HUES6 (cell line): ENCODE results near the gene HOXA7.

Source experiments
- H3K27ac ChIP-seq: 2 replicates; pipeline ENCODE4 v1.7.0; 2013; ENCODE audit warnings: low read depth, mild to moderate bottlenecking, low read length, inconsistent platforms
- H3K27me3 ChIP-seq: 2 replicates; pipeline ENCODE4 v1.6.1; 2013; ENCODE audit warnings: low read length; ENCODE audit not compliant: control insufficient read depth, insufficient read depth
- H3K36me3 ChIP-seq: 2 replicates; pipeline ENCODE4 v1.6.1; 2013; ENCODE audit warnings: low read length; ENCODE audit not compliant: control insufficient read depth, insufficient read depth
- H3K4me1 ChIP-seq: 2 replicates; pipeline ENCODE4 v1.6.1; 2013; ENCODE audit warnings: low read length; ENCODE audit not compliant: control insufficient read depth, insufficient read depth
- H3K4me3 ChIP-seq: 2 replicates; pipeline ENCODE4 v1.5.1; 2013; ENCODE audit warnings: low read depth, low read length
- H3K9ac ChIP-seq: one replicate; pipeline ENCODE4 v1.6.1; 2013; ENCODE audit warnings: mild to moderate bottlenecking, low read length
- H3K9me3 ChIP-seq: 2 replicates; pipeline ENCODE4 v1.6.1; 2013; ENCODE audit warnings: low read depth, low read length; ENCODE audit not compliant: control insufficient read depth, insufficient read depth

The HOXA7 gene

GRCh38 chr7:27148756-27149641, 7.5 kb downstream of the HOXA7 start:
- no peak overlapping the region; the same call in 1 of the 2 replicates for H3K27ac ChIP-seq
- H3K36me3 ChIP-seq = no peaks in the 10 kb centered on the region
- H3K27me3 ChIP-seq = peaks cover 100% of the 10 kb centered on the region
- no peaks in the 10 kb centered on the region for H3K9me3 ChIP-seq
- H3K9ac ChIP-seq = peak overlapping the region; percentile 54
- peaks cover 25% of the 10 kb centered on the region; the same call in 1 of the 2 replicates for H3K4me1 ChIP-seq
- H3K4me3 ChIP-seq = peak overlapping the region; percentile 59; the same call in 1 of the 2 replicates

- H3K9me3 ChIP-seq = no peaks in the 10 kb centered on the region
- H3K4me3 ChIP-seq = peak overlapping the region; percentile 48
These were observed 8.3 kb downstream of the HOXA7 start for GRCh38 chr7:27148031-27148755.

GRCh38 chr7:27147199-27148030, 9.1 kb downstream of the HOXA7 start, which contains the start of gene HOXA6:
TSS of gene HOXA6 (minus strand) at chr7:27147774. CDS start at chr7:27147749, 25 bp downstream.
- Histone ChIP-seq H3K9me3 (no peaks in the 10 kb centered on the region), H3K27me3 (peaks cover 100% of the 10 kb centered on the region), H3K9ac (peak within 1 kb of the TSS; percentile 71)

More at GRCh38 chr7:27148031-27148755, 8.3 kb downstream of the HOXA7 start:
- peaks cover 27% of the 10 kb centered on the region; the same call in 1 of the 2 replicates for H3K4me1 ChIP-seq
- H3K36me3 ChIP-seq = no peaks in the 10 kb centered on the region
- H3K9ac ChIP-seq = peak overlapping the region; percentile 54
- no peak overlapping the region; the same call in 1 of the 2 replicates for H3K27ac ChIP-seq
- H3K27me3 ChIP-seq = peaks cover 100% of the 10 kb centered on the region

GRCh38 chr7:27146491-27147198, 9.8 kb downstream of the HOXA7 start:
- Histone ChIP-seq H3K27ac (no peak overlapping the region), H3K36me3 (no peaks in the 10 kb centered on the region), H3K27me3 (peaks cover 100% of the 10 kb centered on the region), H3K9ac (peak overlapping the region; percentile 71), H3K4me3 (peak overlapping the region; percentile 46; the same call in 1 of the 2 replicates), H3K9me3 (no peaks in the 10 kb centered on the region), H3K4me1 (peaks cover 29% of the 10 kb centered on the region; the same call in 1 of the 2 replicates)

More at GRCh38 chr7:27147199-27148030, 9.1 kb downstream of the HOXA7 start, which contains the start of gene HOXA6:
- Histone ChIP-seq H3K36me3 (no peaks in the 10 kb centered on the region), H3K27ac (no peak within 1 kb of the TSS; the same call in 1 of the 2 replicates), H3K4me3 (peak within 1 kb of the TSS; percentile 48), H3K4me1 (peaks cover 30% of the 10 kb centered on the region; the same call in 1 of the 2 replicates)

GRCh38 chr7:27145914-27146412, 10.5 kb downstream of the HOXA7 start:
- Histone ChIP-seq H3K27ac (no peak overlapping the region), H3K9me3 (no peaks in the 10 kb centered on the region), H3K4me1 (peaks cover 22% of the 10 kb centered on the region; the same call in 1 of the 2 replicates), H3K27me3 (peaks cover 100% of the 10 kb centered on the region), H3K9ac (peak overlapping the region; percentile 71), H3K4me3 (no peak overlapping the region), H3K36me3 (no peaks in the 10 kb centered on the region)

GRCh38 chr7:27145165-27145913, 11.1 kb downstream of the HOXA7 start:
- no peak overlapping the region for H3K4me3 ChIP-seq

GRCh38 chr7:27144781-27145164, 11.7 kb downstream of the HOXA7 start:
- Histone ChIP-seq H3K4me3 (peak overlapping the region; percentile 32; the same call in 1 of the 2 replicates), H3K36me3 (no peaks in the 10 kb centered on the region), H3K4me1 (peaks cover 22% of the 10 kb centered on the region; the same call in 1 of the 2 replicates), H3K27me3 (peaks cover 100% of the 10 kb centered on the region), H3K9ac (peak overlapping the region; percentile 32), H3K27ac (no peak overlapping the region), H3K9me3 (no peaks in the 10 kb centered on the region)

More at GRCh38 chr7:27145165-27145913, 11.1 kb downstream of the HOXA7 start:
- Histone ChIP-seq H3K9me3 (no peaks in the 10 kb centered on the region), H3K27me3 (peaks cover 100% of the 10 kb centered on the region), H3K4me1 (peaks cover 19% of the 10 kb centered on the region; the same call in 1 of the 2 replicates), H3K9ac (peak overlapping the region; percentile 32), H3K27ac (no peak overlapping the region), H3K36me3 (no peaks in the 10 kb centered on the region)

GRCh38 chr7:27143950-27144780, 12.3 kb downstream of the HOXA7 start:
- peaks cover 100% of the 10 kb centered on the region for H3K27me3 ChIP-seq
- peaks cover 24% of the 10 kb centered on the region; the same call in 1 of the 2 replicates for H3K4me1 ChIP-seq
- no peaks in the 10 kb centered on the region for H3K9me3 ChIP-seq
- H3K36me3 ChIP-seq = no peaks in the 10 kb centered on the region
- H3K27ac ChIP-seq = no peak overlapping the region
- H3K4me3 ChIP-seq = peak overlapping the region; percentile 32; the same call in 1 of the 2 replicates
- peak overlapping the region; percentile 32 for H3K9ac ChIP-seq
